K562 (cell line): Measurements from ENCODE around the gene C19orf44. TPM values are rescaled to one million over a fixed set of nuclear protein-coding genes. Genes with fewer than 3 reads are reported as not detected.
A peak's percentile ranks its signal among the peaks of the same experiment; 100 is the strongest.

ENCODE experiments used
- BRD9 ChIP-seq: fragments of 450-650 bp; IDR thresholded peaks from 2 replicates; pipeline ENCODE4 v1.6.1; 2018; ENCODE audit warnings: low read depth; ENCODE audit not compliant: partially characterized antibody
- FOXK2 ChIP-seq, 2 experiments: fragments of 450-650 bp; IDR thresholded peaks in 1 of 2; conservative IDR thresholded peaks in 1 of 2; 2 replicates each; pipeline ENCODE4 v1.6.1; 2016; ENCODE audit warnings: low read depth in 2 of 2, mild to moderate bottlenecking in 1 of 2
- HOXB6 ChIP-seq: fragments of 250-450 bp; sonication (Bioruptor Pico); IDR thresholded peaks from 2 replicates; pipeline ENCODE4 v1.5.1; 2022; ENCODE audit warnings: mild to moderate bottlenecking, borderline replicate concordance
- KLF13 ChIP-seq: fragments of 450-650 bp; IDR thresholded peaks from 2 replicates; pipeline ENCODE4 v1.6.1; 2016; ENCODE audit warnings: missing genetic modification characterization, low read depth, mild to moderate bottlenecking, missing compliant biosample characterization, moderate library complexity, borderline replicate concordance
- MAZ ChIP-seq, 2 experiments: fragments of 450-650 bp in 1 of 2; sonication (generic) in 1 of 2; formaldehyde crosslinking; IDR thresholded peaks in 1 of 2; conservative IDR thresholded peaks in 1 of 2; 2 replicates each; pipeline versions ENCODE4 v1.4.0 to v1.5.0; 2020; ENCODE audit warnings: mild to moderate bottlenecking in 1 of 2, missing genetic modification reagents in 1 of 2
- MTF1 ChIP-seq: fragments of 250-450 bp; sonication (Bioruptor Pico); IDR thresholded peaks from 2 replicates; pipeline ENCODE4 v1.9.0; 2021; ENCODE audit warnings: moderate library complexity, mild to moderate bottlenecking, inconsistent platforms, borderline replicate concordance
- MXI1 ChIP-seq: IDR thresholded peaks from 2 replicates; pipeline ENCODE4 v1.6.1; 2011; ENCODE audit warnings: low read depth, mild to moderate bottlenecking, improper control_type of control experiment, low read length
- NFIX ChIP-seq: fragments of 250-450 bp; sonication (Bioruptor Pico); IDR thresholded peaks from 2 replicates; pipeline ENCODE4 v1.4.0; 2020; ENCODE audit warnings: low read depth, mild to moderate bottlenecking, moderate library complexity
- NKRF ChIP-seq: fragments of 450-650 bp; IDR thresholded peaks from 2 replicates; pipeline ENCODE4 v1.6.1; 2016; ENCODE audit warnings: borderline replicate concordance
- NR2F6 ChIP-seq: fragments of 450-650 bp; formaldehyde crosslinking; IDR thresholded peaks from 2 replicates; pipeline ENCODE4 v1.4.0; 2020; ENCODE audit warnings: mild to moderate bottlenecking
- PHF8 ChIP-seq: fragments of 200-600 bp; sonication (generic); IDR thresholded peaks from 2 replicates; pipeline ENCODE4 v1.6.1; 2012; ENCODE audit warnings: mixed run types, mild to moderate bottlenecking, inconsistent platforms, low read length, moderate library complexity, borderline replicate concordance
- PHTF2 ChIP-seq: fragments of 250-450 bp; sonication (Bioruptor Pico); IDR thresholded peaks from 2 replicates; pipeline ENCODE4 v1.5.0; 2021; ENCODE audit warnings: mild to moderate bottlenecking
- RBBP5 ChIP-seq: fragments of 200-600 bp; sonication (generic); IDR thresholded peaks from 2 replicates; pipeline ENCODE4 v1.6.1; 2012; ENCODE audit warnings: borderline replicate concordance, mild to moderate bottlenecking, low read length, control low read depth, inconsistent platforms; ENCODE audit not compliant: insufficient read depth, poor library complexity, severe bottlenecking
- SREBF1 ChIP-seq: fragments of 150-350 bp; IDR thresholded peaks from 2 replicates; pipeline ENCODE4 v1.6.1; 2014; ENCODE audit warnings: antibody characterized with exemption, low read depth, low read length, borderline replicate concordance
- TEAD1 ChIP-seq, 2 experiments: fragments of 450-650 bp in 1 of 2; sonication (generic) in 1 of 2; formaldehyde crosslinking; IDR thresholded peaks; 2 replicates each; pipeline versions ENCODE4 v1.4.0 to v1.8.0; 2020 to 2022; ENCODE audit warnings: mild to moderate bottlenecking in 2 of 2, missing genetic modification reagents in 1 of 2
- ZBTB11 ChIP-seq, 3 experiments: fragments of 200-800 bp in 1 of 3; fragments of 250-450 bp in 1 of 3; fragments of 450-650 bp in 1 of 3; sonication (Bioruptor Pico) in 1 of 3; sonication (Bioruptor generic) in 1 of 3; formaldehyde crosslinking in 1 of 3; IDR thresholded peaks; 2 replicates each; pipeline versions ENCODE4 v1.6.1 to v1.8.0; 2016 to 2022; ENCODE audit warnings: mild to moderate bottlenecking in 2 of 3, missing genetic modification characterization in 2 of 3, missing compliant biosample characterization in 1 of 3, moderate library complexity in 1 of 3
- ZBTB5 ChIP-seq: fragments of 450-650 bp; IDR thresholded peaks from 2 replicates; pipeline ENCODE4 v1.6.1; 2017; ENCODE audit warnings: antibody characterized with exemption
- polyA plus RNA-seq, 8 experiments: library from polyadenylated mRNA; depleted of rRNA in 4 of 8; stranded (reverse) in 5 of 8; unstranded in 3 of 8; fragments of >200 nt; fragmentation: Nextera tagmentation in 2 of 8; fragmentation: Illumina TruSeq in 1 of 8; extraction: Ambion mirVana in 2 of 8; extraction: Trizol in 1 of 8; gene quantifications; 2 replicates each; pipeline versions ENCODE4 v1.2.1 to v1.2.3, GENCODE V29; 2011 to 2014; ENCODE audit warnings: inconsistent platforms in 1 of 8, missing spikeins in 1 of 8
- total RNA-seq, 7 experiments: library from RNA; depleted of rRNA in 6 of 7; stranded (reverse); fragments of >200 nt in 6 of 7; fragmentation: Illumina TruSeq in 2 of 7; extraction: Trizol in 2 of 7; gene quantifications; 2 replicates each; pipeline versions ENCODE4 v1.2.1 to v1.2.3, GENCODE V29; 2011 to 2021; ENCODE audit warnings: low replicate concordance in 1 of 7
- TF ChIP-seq, protein P1 (sequence below): fragments of 200-800 bp; sonication (Bioruptor generic); IDR thresholded peaks from 2 replicates; pipeline ENCODE4 v1.6.1; 2017; ENCODE audit warnings: missing genetic modification characterization, missing compliant biosample characterization

The C19orf44 gene
- total and polyA plus RNA-seq, 9 of the 15 experiments (the other 6 are each of a cell fraction or from before 2014, with no cell fraction given) = 0.41 to 7.7 (median 3.5) TPM

- TF ChIP-seq, protein P1, sequence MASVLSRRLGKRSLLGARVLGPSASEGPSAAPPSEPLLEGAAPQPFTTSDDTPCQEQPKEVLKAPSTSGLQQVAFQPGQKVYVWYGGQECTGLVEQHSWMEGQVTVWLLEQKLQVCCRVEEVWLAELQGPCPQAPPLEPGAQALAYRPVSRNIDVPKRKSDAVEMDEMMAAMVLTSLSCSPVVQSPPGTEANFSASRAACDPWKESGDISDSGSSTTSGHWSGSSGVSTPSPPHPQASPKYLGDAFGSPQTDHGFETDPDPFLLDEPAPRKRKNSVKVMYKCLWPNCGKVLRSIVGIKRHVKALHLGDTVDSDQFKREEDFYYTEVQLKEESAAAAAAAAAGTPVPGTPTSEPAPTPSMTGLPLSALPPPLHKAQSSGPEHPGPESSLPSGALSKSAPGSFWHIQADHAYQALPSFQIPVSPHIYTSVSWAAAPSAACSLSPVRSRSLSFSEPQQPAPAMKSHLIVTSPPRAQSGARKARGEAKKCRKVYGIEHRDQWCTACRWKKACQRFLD (CRISPR knock-in tag) = no peak
- TF ChIP-seq ZBTB5 (no peak), PHF8 (no peak), NFIX (CRISPR knock-in tag) (no peak), MAZ (CRISPR knock-in tag; conservative IDR thresholded peaks at IDR 0.05 in 1 of 2, IDR thresholded peaks at IDR 0.05 in 1 of 2) (peak in 1 of 2 experiments; percentile 45; a peak in 1 of 4 replicates), BRD9 (no peak), FOXK2 (conservative IDR thresholded peaks at IDR 0.05 in 1 of 2, IDR thresholded peaks at IDR 0.05 in 1 of 2; ENCODE audit: low read depth in 2 of 2) (no peak), HOXB6 (CRISPR knock-in tag) (no peak), KLF13 (no peak), TEAD1 (CRISPR knock-in tag; IDR thresholded peaks at IDR 0.05) (peak in 1 of 2 experiments; percentile 60; a peak in 1 of 4 replicates), PHTF2 (CRISPR knock-in tag) (no peak), NR2F6 (CRISPR knock-in tag) (no peak), MXI1 (no peak), MTF1 (CRISPR knock-in tag) (no peak), ZBTB11 (CRISPR knock-in tag; IDR thresholded peaks at IDR 0.05) (no peak), NKRF (no peak), SREBF1 (no peak), RBBP5 (no peak)
Observed at GRCh38 chr19:16476401-16476800, 19.8 kb upstream of the C19orf44 start (continued).
